GM21786 (cell line): Measurements from ENCODE around the gene BLOC1S2.
"Not testable (repeated sequence)": the region's sequence is repeated elsewhere in the genome, so short reads cannot be mapped to it uniquely, and the experiment has no call there.

Experiments used
- ATAC-seq: cut with Tn5 transposase; IDR thresholded peaks from one replicate; pipeline ENCODE4 v1.9.1; 2021; ENCODE audit not compliant: unreplicated experiment

BLOC1S2 gene

DNA sequence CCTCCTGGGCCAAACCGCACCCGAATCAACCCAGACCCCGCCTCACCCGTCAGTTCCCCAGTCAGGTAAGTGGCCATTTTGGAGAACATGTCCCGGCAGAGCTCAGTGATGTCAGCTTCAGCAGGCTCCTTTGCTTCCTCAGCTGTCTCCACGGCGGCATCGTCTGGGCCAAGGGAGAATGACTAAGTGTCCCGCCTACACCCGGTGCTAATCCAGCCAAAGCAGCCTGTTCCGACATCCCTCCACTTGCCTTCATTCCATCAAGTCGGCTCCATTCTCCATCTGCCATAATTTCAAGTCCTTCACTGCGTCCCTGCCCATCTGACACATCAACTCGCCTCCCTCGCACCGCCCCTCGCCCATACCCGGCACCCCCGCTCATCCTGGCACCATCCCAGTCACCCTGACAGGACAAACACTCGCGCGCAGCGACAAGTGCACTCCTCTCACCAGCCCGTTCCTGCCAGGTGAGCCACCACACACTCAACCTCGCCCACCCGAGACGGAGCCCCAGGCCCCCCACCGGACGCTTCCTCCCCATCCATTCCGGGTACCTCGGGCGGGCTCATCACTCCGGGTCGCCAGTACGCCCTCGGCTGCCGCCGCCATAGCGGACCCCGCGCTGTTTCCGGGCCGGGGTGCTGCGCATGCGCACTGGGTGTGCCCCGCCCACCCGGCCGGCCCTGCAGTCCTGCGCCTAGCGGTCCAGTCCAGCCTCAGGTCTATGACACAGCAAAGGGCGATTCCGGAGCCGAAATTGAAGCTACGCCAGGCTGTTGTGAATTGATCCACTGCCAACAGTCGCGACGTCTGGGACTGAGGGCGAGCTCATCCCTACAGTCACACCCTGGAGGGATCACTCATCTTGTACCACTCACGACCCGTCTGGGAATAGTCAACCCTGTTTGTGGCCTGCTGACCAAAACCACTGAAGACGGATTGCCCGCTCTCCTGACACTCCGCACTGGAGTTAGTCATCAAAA, at the start of gene BLOC1S2:
Gene BLOC1S2, minus strand, starts transcription at position 630 of the 983 bp plus-strand sequence. Its CDS starts 21 bp downstream, at position 609.
- ATAC-seq, result peak; percentile 89

DNA sequence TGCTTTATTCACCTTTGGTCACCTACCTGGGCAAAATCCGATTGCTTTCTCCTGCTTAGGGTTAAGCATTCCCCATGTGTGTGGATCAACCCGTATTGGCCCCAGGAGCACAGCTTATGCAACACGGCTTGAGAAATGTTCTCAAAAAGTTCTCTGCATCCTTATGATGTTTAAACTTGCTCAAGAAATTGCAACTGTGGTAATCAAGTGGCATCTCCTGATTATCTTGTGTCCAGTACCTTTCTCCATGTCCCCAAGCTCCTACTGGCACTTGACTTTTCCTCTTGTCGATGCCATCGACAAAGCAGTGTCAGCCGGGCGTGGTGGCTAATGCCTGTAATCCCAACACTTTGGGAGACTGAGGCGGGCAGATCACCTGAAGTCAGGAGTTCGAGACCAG, 48.3 kb upstream of the BLOC1S2 start:
- ATAC-seq, result no peak

DNA sequence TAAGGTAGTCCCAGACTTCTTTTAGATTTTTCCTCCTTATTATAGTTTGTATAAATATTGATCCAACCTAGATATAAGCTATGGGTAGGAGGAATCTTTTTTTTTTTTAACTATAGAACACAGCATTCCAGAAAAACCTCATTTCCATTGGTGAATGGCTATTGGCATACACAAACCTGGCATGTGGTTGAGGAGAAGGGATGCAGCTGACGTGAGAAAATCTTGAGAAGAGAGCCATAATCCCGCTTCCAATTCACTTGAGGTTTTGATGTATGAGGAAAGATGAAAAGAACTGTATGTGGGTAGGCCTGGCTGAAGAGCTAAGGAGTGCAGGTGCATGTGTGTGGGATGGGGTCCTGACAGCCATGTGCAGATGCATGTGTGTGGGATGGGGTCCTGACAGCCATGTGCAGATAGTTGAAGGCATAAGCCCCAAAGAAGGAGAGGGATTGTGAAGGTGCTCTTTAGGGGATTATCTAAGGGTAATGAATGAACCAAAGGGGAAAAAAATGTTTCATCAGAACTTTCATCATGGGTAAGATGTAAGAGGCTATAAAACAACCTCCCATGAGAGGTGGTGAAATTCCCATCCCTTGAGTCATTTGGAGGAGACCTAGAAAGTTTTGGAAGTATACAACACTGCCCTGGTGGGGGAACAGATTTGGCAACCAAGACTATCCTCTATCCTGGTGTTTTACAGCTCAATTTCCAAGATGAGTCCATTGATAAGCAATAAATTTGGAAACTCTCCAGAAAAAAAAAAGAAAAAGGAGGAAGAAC, 47.4 kb upstream of the BLOC1S2 start:
- no peak for ATAC-seq

DNA sequence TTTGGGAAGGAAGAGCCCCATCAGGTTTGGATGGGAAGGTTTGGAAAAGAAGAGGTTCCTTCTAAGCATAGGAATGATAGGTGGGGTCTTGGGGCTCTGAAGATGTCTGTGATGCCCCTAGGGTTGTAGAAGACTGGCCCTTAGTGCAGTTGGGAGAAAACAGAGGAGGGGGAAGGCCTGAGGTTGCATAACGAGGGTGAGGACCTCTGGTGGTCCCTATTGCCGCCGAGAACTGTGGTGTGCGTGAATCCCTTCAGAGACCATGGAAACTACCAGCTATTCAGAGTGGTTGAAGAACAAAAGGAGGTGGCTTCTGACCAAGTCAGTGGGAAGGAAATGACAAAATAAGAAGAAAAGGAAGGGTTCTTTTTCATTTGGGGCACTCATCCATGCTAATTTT, 46.6 kb upstream of the BLOC1S2 start:
- ATAC-seq, result no peak

DNA sequence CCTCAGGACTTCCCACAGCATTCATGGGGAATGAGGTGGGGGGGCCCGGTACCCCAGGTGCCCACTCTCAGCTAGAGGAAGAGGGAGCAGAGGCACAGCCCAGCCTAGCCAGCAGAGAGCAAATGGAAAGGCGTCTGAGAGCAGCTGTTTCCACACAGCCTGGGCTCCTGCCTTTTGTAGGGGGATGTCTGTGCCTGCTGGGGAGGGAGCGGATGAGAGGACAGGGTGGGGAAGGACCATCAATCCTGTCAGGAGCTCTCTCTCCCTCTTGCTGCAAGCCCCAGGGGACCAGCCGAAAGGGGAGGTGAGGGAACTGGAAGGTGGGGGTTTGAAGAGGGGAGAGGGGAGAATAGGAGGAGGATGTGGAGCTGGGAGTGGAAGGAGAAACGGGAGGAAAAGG, 43.6 kb upstream of the BLOC1S2 start, which contains the start of gene PKD2L1:
Gene PKD2L1, minus strand, starts transcription at position 150 of the 400 bp plus-strand sequence. Its CDS starts 125 bp downstream, at position 25.
- ATAC-seq, result no peak

DNA sequence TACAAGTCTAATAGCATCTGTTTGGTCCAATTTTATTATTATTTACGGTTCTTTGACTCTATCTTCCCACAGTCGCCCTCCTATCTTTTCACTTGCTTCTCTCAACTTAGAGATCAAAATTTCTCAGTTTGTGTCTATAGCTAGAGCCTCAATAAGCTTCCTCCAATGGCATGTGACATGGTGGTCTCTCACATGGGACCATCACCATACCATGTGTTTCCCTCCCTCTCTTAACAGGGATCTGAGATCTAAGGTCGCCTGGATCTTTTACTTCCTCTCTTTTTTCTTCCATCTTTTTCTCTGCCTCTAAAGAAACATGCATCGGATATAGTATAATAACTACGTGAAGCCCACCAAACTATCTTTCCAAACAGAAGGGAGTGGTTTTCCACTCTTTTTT, 41.7 kb upstream of the BLOC1S2 start:
- no peak for ATAC-seq

DNA sequence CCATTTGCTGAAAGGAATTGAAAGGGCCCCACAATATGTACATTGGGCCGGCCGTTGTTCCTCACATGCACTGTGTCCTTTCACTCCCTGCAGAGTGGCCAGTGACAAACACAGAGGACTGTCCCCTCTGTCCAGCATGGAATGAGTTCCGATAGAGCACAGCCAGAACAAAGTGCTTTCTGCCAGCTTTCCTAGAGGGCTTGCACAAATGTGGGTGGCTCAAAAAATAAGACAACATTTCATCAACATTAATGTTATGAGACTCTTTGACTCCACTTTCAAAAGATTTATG, 41.2 kb upstream of the BLOC1S2 start:
- ATAC-seq, result no peak

DNA sequence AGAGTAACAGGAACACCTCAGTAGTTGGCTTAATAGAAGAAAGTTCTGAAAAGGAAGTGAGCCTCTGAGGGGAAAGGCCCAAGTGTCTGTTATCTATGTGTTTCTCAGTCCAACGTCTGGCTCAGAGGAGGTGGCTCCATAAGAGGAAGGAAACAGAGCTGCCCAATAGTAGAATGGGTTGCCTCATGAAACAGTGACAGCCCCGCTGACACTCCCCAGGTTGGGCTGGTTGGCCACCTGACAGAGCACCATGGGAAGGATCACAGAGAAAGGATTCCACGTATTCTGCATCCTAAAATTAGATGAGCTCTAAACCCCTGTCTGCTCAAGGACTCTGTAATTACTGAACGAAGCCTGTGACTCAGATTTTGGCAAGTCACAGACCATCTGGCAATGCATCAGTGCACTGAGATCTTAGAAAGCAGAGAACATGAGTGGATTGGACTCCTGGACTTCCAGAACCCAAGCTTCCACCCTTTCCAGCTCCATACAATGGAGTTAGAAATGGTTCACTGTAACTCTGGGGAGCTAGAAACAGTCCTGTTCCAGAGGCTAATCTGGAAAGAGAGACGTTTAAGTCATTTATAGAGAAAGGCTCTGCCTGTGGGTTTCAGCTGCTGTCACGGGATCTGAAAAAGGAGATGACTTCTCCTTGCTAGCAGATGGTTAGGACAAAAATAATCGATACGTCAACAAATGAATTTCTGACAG, 40.7 kb upstream of the BLOC1S2 start:
- peak; percentile 98 for ATAC-seq

DNA sequence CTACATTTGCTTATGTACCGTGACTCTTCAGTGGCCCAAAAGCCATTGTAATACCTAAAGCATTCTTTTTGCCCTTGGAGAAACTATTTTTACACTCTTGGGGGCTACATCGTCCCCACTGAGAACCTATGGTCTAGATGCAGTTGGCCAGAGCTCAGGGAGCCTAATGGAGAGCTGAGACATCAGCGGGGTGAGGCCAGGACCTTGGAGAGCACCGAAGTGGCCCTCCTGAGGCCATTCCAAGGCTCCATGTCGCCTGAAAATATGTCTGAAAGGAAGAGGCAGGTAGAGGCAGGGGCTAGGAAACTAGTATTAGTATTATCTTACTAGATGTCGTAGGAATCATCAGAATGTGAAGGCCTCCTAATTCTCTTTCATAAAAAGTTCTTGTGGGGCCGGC, 38.7 kb upstream of the BLOC1S2 start:
- no peak for ATAC-seq

DNA sequence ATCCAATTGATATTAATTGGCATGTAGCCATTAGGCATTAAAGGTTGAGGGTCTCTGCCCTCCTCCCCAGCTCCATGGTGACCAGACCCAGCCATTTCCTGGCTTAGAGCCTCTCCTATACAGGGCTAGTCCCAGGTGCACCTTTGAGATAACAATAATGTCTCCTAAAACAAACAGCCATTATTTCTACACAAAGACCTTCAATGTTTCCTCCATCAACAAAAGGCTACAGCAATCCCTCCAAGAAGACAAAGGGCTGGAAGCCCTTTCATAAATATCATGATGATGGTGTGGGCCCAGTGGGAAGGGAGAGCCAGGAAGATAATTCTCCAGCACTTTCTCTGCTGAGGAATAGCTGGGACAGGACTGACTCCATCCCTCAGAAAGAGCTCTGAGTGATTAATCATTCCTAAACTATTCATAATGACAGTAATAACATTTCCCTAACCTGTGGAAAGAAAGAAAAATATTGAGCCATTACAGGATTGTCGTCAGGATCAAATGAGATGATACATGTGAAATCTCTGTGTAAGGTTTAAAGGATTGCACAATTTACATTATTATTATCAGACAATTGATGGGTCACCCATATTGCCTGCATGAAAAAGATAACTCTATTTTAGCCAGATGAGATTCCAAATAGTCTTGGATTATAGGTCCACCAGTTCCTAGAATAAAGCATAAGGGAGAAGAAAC, 33.4 kb upstream of the BLOC1S2 start:
- no peak for ATAC-seq

DNA sequence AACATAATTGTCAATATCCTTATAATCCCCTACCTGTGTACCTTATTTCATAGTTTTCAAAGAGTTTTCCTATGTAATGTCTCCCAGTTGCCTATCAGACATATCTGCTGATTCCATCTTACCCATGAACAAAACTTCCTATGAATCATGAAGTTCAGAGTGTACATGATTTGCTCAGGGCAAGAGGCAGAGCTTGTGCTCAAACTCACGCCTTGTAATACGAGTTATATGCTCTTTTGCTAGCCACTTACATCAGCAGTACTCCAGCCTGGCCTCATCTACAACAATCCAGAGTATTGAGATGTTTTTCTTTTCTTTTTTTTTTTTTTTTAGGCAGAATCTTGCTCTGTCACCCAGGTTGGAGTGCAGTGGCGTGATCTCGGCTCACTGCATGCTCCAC, 31.7 kb upstream of the BLOC1S2 start:
- no peak for ATAC-seq

DNA sequence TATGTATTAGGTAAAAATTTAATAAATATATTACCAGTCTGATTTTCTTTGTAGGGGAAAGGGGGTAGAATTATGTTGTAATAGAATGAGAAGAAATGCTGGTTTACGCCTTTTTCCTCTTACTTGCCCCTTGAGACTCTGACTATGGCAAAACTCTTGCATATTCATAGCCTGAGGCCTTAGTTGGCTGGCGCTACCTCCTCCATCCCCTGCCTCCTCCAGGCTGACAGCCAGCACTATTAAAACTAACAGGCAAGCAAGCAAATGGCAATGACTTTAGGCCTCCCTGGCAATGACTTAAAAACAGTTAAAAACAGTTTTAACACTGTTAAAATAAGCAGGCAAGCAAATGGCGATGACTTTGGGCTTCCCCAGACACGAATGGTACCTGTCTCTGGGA, 29.1 kb upstream of the BLOC1S2 start:
- no peak for ATAC-seq

DNA sequence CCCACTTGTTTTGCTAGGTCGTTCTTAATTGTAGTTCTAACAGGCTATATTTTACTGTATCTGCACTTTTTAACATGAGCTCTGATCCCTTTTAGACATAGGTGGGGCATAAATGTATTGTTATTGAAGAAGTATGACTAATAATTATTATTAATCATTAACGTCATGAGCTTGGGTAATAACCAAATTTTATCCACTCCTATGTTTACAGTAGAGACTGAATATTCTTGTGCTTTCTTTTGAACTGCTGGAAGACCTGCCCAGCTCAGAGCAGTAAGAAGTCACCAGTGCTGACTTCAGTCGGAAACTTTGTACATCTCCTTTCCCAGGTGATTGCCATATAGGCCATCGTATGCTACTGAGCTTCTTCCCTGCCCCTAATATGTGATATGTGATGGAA, 24.8 kb upstream of the BLOC1S2 start:
- ATAC-seq, result no peak

DNA sequence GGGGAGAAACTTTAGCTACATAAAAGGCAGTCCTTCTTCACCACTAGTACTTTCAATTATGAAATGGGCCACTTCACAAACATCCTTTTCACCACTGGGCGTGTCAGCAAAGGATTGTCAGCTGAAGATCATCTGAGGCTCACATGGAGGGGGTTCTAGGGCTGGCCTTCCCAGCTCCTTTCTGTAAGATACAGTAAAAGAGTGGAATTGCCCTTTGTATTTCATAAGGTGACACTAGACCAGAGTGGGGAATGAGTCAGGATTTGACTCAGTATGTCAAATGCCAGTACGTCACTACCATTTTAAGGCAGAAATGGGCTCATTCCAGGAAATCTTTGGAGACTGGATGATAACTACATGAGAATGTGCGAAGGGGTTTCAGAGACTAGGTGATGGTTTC, 21.2 kb upstream of the BLOC1S2 start:
- ATAC-seq, result no peak

DNA sequence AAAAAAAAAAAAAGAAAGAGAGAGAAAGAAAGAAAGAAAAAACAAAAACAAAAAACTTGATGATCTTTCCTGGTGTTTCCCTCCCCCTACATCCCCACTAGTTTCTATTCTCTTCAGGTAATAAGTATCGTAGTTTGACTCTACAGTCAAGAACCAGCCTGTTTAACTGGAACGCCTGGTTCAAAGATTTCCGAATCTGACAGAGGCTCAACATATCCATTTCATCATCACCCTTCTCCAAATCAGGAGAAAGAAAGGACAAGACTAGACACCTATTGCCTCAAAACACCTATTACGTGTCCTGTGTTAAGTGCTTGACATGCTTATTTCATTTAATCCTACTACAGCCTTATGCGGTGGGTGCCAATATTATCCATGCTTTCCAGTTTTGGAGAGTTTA, 20.4 kb upstream of the BLOC1S2 start:
- no peak for ATAC-seq

DNA sequence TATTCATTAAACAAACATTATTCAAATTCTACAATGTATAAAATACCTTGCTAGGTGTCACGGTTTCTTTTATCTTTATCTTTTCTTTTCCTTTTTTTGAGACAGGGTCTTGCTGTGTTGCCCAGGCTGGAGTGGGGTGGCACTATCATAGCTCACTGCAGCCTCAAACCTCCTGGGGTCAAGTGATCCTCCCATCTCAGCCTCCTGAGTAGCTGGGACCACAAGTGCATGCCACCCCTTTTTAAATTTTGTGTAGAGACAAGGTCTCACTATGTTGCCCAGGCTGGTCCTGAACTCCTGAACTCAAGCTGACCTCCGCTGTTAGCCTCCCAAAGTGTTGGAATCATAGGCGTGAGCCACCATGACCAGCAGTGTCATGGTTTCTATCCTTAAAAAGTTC, 17.9 kb upstream of the BLOC1S2 start:
- no peak for ATAC-seq

DNA sequence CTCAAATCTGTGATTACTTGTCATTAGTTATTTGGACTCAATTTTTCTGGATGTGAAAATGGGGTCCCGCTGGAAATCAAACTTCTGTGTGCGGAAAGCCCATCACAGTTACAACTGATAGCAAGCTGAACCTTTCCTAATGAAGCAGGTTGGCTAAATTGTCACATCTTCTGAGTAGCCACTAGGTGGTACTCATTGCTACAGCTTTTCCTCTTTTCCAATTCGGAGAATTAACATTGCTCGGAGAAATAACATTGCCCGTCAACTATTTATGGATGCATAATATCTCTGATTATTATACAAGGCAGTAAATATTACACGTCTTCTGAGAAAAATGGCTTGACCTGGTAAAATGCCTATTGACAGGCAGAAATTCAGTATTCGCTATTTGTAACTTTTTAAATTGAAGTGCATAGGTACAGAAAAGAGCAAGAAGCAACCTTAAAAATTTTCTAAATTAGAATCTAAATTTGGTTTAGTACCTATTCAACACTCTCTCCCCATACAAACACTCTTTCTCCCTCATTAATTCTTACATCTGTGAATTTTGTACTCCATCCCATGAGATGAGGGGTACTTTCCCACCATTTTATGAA, 17.3 kb upstream of the BLOC1S2 start:
- no peak for ATAC-seq

DNA sequence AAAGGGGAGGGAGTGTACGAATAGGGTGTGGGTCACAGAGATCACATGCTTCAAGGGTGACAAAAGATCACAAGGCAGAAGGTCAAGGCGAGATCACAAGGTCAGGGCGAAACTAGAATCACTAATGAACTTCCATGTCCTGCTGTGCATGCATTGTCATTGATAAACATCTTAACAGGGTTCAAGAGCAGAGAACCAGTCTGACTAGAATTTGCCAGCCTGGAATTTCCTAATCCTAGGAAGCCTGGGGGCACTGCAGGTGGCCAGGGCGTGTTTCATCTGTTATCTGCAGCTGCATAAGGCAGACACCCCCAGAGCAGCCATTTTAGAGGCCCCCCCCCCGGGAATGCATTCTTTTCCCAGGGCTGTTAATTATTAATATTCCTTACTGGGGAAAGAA, 14.6 kb upstream of the BLOC1S2 start:
- not testable (repeated sequence) for ATAC-seq

DNA sequence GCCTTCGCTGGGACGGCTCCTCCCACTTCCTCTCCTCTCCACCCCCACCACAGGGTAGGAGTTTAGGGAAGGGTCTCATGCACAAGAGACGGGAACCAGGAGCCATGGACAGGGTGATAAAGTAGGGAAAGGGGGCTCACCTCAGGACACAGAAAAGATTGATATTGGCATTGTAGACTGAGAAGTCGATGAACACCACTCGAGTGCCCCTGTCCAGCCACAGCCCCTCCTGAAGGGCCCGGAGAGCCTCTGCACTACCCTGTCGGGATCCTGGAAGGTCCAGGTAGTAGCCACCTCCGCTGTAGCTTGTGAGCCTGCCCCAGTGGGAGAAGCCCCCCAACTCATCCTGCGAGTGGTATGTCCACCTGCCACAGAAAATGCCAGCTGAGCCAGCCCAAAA, 10.8 kb upstream of the BLOC1S2 start:
- no peak for ATAC-seq

DNA sequence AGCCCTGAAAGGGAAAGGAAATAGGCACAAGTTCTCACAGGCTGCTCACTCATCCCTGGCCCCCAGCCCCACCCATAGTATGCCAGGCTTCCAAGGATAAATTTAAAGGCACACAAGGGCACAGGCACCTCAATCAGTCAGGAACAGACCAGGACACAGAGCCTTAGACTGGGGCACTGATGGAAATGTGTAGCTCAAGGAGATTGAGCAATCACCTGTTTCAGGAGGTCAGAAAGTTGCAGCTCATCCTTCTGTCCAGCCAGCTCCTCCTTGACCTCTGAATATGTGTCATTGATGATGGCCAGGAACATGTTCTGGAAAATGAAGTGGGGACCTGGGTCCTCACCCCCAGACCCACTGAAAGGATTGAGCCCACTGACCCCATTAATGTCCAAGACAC, 6.6 kb upstream of the BLOC1S2 start:
- no peak for ATAC-seq
